Measurements from ENCODE around the gene PSG4.
"Not testable (repeated sequence)": the region's sequence is repeated elsewhere in the genome, so short reads cannot be mapped to it uniquely, and the experiment has no call there.

GRCh38 chr19:43242211-43242610, 36.8 kb upstream of the PSG4 start:
- TF ChIP-seq EP300 (conservative IDR thresholded peaks at IDR 0.05; ENCODE audit: poor library complexity, severe bottlenecking); EZH2 (IDR thresholded peaks at IDR 0.05; ENCODE audit: borderline replicate concordance, insufficient read depth, low read length, poor library complexity, severe bottlenecking); TAF1 (IDR thresholded peaks at IDR 0.05; ENCODE audit: low read depth); RAD21 (conservative IDR thresholded peaks at IDR 0.05); CTCF (IDR thresholded peaks at IDR 0.05; ENCODE audit: poor library complexity, severe bottlenecking); MXI1 (conservative IDR thresholded peaks at IDR 0.05; ENCODE audit: poor library complexity, severe bottlenecking); REST (IDR thresholded peaks at IDR 0.05; ENCODE audit: borderline replicate concordance): not testable (repeated sequence)
